Keratinocyte (primary cell): ENCODE data around the gene CD8B2.

ENCODE experiments used
- CTCF ChIP-seq, 3 experiments: IDR thresholded peaks in 1 of 3; conservative IDR thresholded peaks in 1 of 3; optimal IDR thresholded peaks in 1 of 3; 2 replicates in 2 of 3; 3 replicates in 1 of 3; pipeline versions ENCODE3 to v1.5.1; 2011; ENCODE audit warnings: low read length in 3 of 3, mild to moderate bottlenecking in 3 of 3, moderate library complexity in 2 of 3, control low read depth in 1 of 3, inconsistent platforms in 1 of 3; ENCODE audit not compliant: insufficient read depth in 2 of 3; ENCODE audit errors: extremely low read depth in 1 of 3
- EZH2 ChIP-seq: IDR thresholded peaks from one replicate; pipeline ENCODE4 v1.6.1; 2012; ENCODE audit warnings: inconsistent platforms, mild to moderate bottlenecking, low read length, moderate library complexity

DNA sequence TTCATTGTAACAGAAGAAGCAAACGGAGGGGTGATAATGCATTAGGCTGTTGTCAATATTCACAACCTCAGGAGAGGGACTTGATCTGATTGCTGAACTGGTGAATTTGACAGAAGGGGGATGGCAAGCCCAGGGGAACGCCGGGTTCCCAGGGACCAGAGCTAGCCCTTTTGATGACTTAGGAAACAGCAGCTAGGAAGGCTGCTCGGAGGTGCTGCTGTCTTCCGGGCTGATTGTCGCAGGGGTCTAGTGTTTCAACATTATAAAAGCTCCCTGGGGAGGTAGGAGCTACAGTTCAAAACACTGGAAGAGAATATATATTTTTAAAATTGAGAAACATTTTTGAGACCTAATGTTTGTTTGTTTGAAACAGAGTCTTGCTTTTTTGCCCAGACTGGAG, 47.3 kb downstream of the CD8B2 start:
- no peak for TF ChIP-seq CTCF (optimal IDR thresholded peaks at IDR 0.05 in 1 of 3, IDR thresholded peaks at IDR 0.05 in 1 of 3, conservative IDR thresholded peaks at IDR 0.05 in 1 of 3; ENCODE audit: extremely low read depth in 1 of 3, insufficient read depth in 2 of 3, low read length in 3 of 3)
- TF ChIP-seq EZH2: no peak
